CD4-positive, alpha-beta T cell treated with Interleukin-6 at 100 ng/mL for 8 hours (primary cell): ENCODE results near the gene RPUSD1.
"Not testable (repeated sequence)": the region's sequence is repeated elsewhere in the genome, so short reads cannot be mapped to it uniquely, and the experiment has no call there.

ENCODE experiments used
- DNase-seq: peaks from one replicate; pipeline ENCODE4 v3.0.0-alpha.2; 2020; ENCODE audit warnings: mixed read lengths, low spot score

Gene RPUSD1

GRCh38 chr16:743794-744500 is 44.2 kb downstream of the RPUSD1 start:
- DNase-seq = no peak

GRCh38 chr16:742894-743293 is 45.3 kb downstream of the RPUSD1 start:
- DNase-seq = not testable (repeated sequence)

GRCh38 chr16:741986-742629 is 46.1 kb downstream of the RPUSD1 start:
- DNase-seq = no peak

DNA sequence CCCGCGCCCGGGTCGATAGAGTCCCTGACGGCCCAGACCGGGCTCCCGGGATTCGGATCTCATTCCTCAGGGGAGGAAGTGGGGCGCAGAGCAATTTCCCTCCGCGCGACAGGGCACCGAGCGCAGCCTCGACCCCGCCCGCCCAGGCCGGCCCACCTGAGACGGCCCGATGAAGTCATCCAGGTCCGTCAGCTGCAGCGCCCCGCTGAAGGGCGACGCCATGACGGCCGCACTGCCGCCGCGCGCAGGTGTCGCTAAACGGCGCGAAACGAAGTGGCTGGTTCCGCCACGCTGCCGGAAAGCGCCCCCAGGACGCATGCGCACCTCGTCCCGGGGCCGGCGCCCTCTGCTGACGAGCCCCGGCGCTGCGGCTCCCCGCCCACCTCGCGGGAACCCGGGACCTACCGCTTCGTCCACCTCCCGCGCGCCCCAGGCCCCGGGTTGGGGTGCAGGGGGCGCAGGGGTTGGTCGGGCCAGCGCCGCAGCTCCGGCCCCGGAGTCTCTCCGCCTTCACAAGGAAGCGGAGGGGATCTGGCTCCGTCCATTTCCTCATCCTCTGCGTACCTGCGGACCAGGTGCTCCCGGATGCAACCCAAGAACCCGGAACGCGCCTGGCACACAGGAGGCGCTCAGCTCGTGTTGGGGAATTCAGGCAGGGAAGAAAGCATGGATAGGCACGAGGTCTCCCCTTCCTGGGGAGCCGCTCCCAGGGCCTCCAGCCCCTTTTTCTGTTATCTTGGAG is 47.2 kb downstream of the RPUSD1 start, which contains the start of gene CIAO3:
Gene CIAO3, minus strand, starts transcription at position 234 of the 742 bp plus-strand sequence. Its CDS starts 12 bp downstream, at position 222.
- DNase-seq = peak; percentile 83

DNA sequence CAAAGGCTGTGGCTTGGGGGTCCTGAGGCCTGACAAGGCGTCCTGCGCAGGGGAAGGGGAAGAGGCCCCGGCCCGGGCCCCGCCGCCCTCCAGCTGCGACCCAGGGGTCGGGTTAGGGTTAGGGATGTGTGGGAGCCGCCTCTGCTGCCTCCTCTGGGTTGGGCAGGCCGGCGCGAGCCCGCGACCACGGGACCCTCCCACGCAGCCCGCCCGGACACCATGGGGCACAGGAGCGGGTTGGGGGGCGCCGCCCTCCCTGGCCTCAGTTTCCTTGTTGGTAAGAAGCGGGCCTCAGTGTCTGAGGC is 47.8 kb downstream of the RPUSD1 start:
- DNase-seq = no peak

- DNase-seq = no peak
Measured at GRCh38 chr16:739560-740458, 48.4 kb downstream of the RPUSD1 start.

DNA sequence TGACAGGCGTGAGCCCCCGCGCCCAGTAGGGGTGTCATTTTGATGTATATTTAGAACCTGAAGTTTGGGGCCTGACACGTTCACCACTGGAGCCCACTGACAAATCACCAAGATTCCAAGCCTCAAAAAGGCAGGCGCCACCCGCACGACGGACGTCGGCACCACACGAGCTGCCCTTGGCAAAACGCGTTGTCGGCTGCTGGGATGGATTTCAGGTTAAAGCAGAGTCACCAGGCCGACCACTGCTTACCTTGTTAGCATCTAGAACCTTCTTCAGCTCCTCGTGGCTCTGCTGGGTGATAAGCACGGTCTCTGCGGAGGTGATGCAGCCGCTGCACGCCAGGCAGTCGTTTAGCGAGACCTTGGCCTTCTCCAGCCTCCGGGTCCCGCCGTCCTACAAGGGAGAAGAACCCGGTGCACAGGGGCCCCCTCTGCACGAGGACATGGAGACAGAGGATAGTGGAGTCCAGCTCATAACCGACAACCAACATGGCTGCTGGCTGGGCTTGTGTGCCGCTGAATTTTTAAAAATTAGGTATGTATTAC is 51.2 kb downstream of the RPUSD1 start:
- no peak for DNase-seq

DNA sequence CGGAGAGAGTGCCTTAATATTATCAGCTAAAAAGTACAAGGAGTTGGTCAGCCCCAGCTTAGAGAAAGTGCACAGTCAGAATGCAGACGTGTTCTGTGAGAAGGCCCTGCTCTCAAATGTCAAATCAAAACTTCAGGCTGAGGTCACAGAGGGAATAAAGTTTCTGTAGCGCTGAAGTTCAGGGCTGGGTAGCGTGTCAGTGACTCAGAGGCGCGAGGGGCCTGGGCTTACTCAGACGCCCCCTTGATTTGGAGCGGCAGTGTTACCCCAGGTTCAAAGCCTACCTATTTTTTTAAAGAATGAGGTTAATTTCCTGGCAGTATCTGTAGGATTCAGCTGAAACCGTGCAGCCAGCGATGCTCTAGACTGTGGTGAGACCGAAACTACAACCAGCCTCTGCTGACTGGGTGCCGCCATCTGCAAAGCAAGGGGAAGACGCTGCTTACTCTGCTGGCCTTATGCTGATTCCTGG is 52.2 kb downstream of the RPUSD1 start:
- no peak for DNase-seq

DNA sequence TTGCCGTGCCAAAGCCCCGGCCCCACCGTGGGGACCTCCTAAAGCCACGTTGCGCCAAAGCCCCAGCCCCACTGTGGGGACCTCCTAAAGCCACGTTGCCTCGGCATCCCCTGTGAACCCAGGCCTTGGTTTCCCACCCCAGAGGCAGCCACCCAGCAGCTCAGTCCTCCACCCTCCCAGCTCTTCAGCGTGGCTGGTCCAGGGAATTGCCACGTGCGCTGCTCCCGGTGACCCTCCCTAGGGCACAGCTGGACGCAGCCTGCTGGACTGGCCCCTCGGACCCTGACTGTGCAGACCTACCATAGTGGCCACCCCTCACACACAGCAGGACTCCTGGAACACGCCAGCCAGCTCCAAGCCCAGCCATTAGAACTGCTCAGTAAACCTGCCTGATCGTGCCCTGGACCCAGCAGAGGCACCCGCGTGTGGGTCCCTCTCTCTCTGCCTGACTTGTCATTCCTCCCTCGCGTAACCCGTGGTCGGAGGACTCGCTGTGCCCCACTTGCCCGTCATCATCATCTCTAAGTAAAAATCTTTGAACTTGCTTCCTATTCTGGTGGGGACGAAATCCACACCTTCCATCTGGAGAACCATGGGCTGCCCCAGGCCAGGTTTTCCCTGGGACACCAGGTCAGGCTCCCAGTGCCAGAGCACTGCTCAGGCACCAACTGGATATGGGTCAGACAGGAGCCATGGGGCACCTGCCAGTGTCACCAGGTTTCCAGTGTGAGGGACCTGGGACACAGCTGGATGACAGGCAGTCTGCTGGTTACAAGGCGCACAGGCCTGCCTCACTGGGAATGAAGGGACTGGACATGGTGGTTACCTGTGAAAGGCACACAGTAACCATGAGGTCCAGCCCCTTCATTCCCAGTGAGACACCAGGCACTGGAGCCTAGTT is 53.0 kb downstream of the RPUSD1 start:
- DNase-seq = no peak
